Right renal pelvis (tissue), 4 donors: Measurements from ENCODE around the gene ARHGEF6. TPM values are rescaled to one million over a fixed set of nuclear protein-coding genes. Genes with fewer than 3 reads are reported as not detected.
"Not testable (repeated sequence)": the region's sequence is repeated elsewhere in the genome, so short reads cannot be mapped to it uniquely, and the experiment has no call there.

Experiments used
- DNase-seq, 4 donors: peaks; one replicate each; pipeline ENCODE4 v3.0.0-alpha.2; 2013; ENCODE audit warnings: low read depth in 4 of 4, low spot score in 3 of 4, missing footprints in 1 of 4
- polyA plus RNA-seq, 4 donors: library from polyadenylated mRNA; unstranded; fragments of 120-200 nt; gene quantifications; one replicate each; pipeline ENCODE4 v1.2.1, GENCODE V29; 2013; ENCODE audit not compliant: insufficient read length in 4 of 4

ARHGEF6 gene, protein sequence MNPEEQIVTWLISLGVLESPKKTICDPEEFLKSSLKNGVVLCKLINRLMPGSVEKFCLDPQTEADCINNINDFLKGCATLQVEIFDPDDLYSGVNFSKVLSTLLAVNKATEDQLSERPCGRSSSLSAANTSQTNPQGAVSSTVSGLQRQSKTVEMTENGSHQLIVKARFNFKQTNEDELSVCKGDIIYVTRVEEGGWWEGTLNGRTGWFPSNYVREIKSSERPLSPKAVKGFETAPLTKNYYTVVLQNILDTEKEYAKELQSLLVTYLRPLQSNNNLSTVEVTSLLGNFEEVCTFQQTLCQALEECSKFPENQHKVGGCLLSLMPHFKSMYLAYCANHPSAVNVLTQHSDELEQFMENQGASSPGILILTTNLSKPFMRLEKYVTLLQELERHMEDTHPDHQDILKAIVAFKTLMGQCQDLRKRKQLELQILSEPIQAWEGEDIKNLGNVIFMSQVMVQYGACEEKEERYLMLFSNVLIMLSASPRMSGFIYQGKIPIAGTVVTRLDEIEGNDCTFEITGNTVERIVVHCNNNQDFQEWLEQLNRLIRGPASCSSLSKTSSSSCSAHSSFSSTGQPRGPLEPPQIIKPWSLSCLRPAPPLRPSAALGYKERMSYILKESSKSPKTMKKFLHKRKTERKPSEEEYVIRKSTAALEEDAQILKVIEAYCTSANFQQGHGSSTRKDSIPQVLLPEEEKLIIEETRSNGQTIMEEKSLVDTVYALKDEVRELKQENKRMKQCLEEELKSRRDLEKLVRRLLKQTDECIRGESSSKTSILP
- polyA plus RNA-seq, result 10 to 100 TPM; 11.2 to 14.8 (median 13.3) TPM

- DNase-seq, result no peak
These were observed at the start of gene ARHGEF6 for GRCh38 chrX:136780763-136781162. Gene ARHGEF6, minus strand, starts transcription at chrX:136780932. Its CDS starts 50 bp downstream, at chrX:136780882.

- no peak for DNase-seq
These were observed 48.7 kb upstream of the ARHGEF6 start for GRCh38 chrX:136829413-136829812.

- DNase-seq, result no peak
These were observed 48.1 kb upstream of the ARHGEF6 start for GRCh38 chrX:136828830-136829229.

- DNase-seq, result no peak
These were observed 46.3 kb upstream of the ARHGEF6 start for GRCh38 chrX:136827026-136827425.

- DNase-seq, result no peak
These were observed 45.0 kb upstream of the ARHGEF6 start for GRCh38 chrX:136825771-136826170.

DNA sequence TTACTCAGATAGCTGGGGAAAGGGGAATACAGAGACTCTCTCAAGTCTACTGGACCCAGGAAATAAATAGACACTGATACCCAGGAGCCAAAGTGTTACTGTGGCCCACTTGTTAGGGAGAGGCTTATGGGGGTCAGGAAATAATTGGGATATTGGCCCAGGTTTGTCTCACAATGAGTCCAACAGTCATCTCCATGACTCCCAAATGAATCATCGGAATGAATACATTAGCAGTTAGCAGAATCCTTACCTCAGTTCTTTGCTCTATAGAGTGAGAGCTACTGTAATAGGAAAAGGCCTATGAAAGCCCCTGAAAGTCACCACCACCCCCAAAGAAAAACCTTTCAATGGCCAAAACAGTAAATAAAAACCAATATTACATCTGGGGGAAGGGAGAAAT is 42.4 kb upstream of the ARHGEF6 start:
- no peak for DNase-seq

DNA sequence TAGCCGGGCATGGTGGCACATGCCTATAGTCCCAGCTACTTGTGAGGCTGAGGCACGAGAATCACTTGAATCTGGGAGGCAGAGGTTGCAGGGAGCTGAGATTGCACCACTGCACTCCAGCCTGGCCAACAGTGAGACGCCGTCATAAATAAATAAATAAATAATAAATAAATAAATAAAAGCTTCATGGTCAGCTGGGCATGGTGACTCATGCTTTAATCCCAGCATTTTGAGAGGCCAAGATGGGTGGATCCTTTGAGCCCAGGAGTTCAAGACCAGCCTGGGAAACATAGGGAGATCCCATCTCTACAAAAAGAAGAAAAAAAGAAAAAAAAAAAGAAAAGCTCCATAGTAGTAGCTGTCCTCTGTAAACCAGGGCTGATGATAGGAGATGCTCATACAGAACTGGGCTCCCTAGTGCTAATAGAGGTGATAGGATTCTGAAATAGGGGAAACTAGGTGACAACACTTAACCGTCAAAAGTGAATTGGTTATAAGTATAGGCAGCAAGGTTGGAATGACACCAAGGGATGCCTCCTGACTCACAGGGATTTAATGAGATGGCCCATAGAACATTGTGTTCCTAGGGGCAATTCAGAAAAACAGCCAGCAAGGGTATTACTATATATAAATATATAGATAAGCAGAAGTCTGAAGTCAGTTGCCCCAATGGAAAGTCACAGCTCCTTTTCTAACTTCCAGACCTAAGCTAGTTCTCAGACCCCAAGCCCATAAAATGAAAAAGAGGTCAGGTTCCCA is 41.8 kb upstream of the ARHGEF6 start:
- no peak for DNase-seq

- not testable (repeated sequence) for DNase-seq
These were observed 39.0 kb upstream of the ARHGEF6 start for GRCh38 chrX:136819756-136820155.

GRCh38 chrX:136819031-136819703 is 38.4 kb upstream of the ARHGEF6 start:
- no peak for DNase-seq

- no peak for DNase-seq
These were observed 36.2 kb upstream of the ARHGEF6 start for GRCh38 chrX:136816975-136817374.

DNA sequence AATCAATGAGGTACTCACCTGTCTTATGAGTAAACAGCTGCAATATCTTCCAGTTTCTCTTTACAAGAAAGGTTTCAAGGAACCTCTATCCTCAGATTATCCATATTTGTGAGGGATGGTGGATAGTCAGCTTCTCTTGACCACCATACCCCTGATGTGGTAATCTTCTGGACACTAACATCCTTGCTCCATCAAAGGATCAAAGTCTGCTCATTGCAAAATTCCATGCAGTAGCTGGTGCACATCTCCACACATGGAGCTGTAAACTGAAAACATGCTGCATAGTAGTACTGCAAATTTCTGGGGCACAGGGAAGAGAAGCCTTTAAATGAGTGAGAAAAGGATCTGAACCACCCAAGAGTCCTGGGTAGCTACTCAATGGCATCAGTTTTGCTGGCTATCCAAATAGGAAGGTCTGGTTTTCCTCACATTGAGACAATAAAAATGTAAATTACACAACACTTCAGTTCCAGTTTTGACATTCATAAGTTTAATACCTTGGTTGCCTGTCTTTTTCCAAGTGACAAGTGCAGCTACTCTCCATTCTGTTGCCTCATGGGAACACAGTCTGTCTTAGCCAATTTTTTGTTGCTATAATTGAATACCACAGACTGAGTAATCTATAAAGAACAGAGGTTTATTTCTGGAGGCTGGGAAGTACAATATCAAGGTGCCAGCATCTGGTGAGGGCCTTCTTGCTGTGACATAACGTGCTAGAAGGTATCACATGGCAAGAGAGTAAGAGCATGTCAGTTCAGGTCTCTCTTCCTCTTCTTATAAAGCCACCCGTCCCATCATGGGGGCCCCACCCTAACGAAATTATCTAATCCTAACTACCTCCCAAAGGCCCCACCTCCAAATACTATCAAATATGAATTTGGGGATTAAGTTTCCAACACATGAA is 34.4 kb upstream of the ARHGEF6 start:
- no peak for DNase-seq

DNA sequence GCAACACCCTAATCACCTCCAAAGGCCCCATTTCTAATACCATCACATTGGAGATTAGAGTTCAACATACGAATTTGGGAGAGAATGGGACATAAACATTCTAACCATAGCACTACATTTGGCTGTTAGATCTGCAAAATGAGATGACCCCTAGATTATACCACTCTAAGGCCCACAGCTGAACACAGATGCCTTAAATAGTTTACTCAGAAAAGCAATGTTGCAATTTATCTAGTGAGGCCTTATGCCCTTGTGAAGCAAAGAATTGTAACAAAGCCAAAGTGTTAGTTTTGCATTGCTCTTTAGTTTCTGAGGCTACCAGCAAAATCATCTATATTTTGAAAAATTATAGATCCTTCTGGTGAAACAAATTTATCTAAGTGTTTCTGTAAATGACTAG is 31.6 kb upstream of the ARHGEF6 start:
- DNase-seq, result no peak

GRCh38 chrX:136810493-136810892 is 29.8 kb upstream of the ARHGEF6 start:
- DNase-seq, result no peak

DNA sequence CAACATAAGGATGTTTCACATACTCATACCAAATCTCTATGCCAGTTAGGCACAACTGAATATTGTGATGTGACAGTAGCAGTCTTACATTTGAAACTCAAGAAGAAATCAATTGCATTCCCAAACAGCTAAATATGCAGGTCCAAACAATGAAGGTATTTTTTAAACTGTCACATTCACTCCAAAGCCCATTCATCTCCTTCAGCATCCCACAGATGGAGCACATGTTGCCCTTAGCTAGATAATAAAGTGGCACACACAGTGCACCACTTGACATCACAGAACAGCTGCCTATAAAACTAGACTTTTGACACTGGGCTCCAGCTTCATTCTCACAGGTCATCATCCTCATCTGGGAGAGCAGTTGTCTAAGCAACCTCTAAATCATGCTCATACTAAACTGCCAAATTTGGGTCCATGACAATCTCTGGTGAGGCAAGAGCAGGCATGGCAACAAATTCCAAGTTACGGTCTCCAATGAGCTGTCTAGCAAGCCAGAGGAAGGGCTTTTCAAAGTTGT is 26.2 kb upstream of the ARHGEF6 start:
- DNase-seq, result no peak

GRCh38 chrX:136802515-136802914 is 21.8 kb upstream of the ARHGEF6 start:
- no peak for DNase-seq

- DNase-seq, result no peak
These were observed 17.1 kb upstream of the ARHGEF6 start for GRCh38 chrX:136797787-136798186.

GRCh38 chrX:136795132-136795531 is 14.4 kb upstream of the ARHGEF6 start:
- DNase-seq, result not testable (repeated sequence)

- not testable (repeated sequence) for DNase-seq
These were observed 13.9 kb upstream of the ARHGEF6 start for GRCh38 chrX:136794660-136795059.

GRCh38 chrX:136794080-136794479 is 13.3 kb upstream of the ARHGEF6 start:
- DNase-seq, result no peak
